ENCODE data around the gene LONRF2. TPM values are rescaled to one million over a fixed set of nuclear protein-coding genes. Genes with fewer than 3 reads are reported as not detected.

LONRF2 gene
- total RNA-seq, 1 donor from 2014 or later: not detected

GRCh38 chr2:100301881-100302584 is 20.3 kb downstream of the LONRF2 start:
- H3K27me3 Mint-ChIP-seq (ENCODE audit: unreplicated experiment): no peaks in the 10 kb centered on the region
- H3K4me1 Mint-ChIP-seq (ENCODE audit: unreplicated experiment): no peaks in the 10 kb centered on the region
- no peaks in the 10 kb centered on the region for H3K9me3 Mint-ChIP-seq (ENCODE audit: unreplicated experiment)
- TF ChIP-seq CTCF (IDR thresholded peaks at IDR 0.05; ENCODE audit: unreplicated experiment): no peak
- H3K36me3 Mint-ChIP-seq (ENCODE audit: low read depth, unreplicated experiment): no peaks in the 10 kb centered on the region
- H3K27ac Mint-ChIP-seq (ENCODE audit: unreplicated experiment): no peak overlapping the region
- DNase-seq (ENCODE audit: low spot score): no peak
- H3K4me3 Mint-ChIP-seq (ENCODE audit: unreplicated experiment): no peak overlapping the region

GRCh38 chr2:100299548-100299947 is 22.8 kb downstream of the LONRF2 start:
- no peak for TF ChIP-seq CTCF (IDR thresholded peaks at IDR 0.05; ENCODE audit: unreplicated experiment)
- Mint-ChIP-seq H3K27ac (ENCODE audit: unreplicated experiment) (no peak overlapping the region), H3K36me3 (ENCODE audit: low read depth, unreplicated experiment) (no peaks in the 10 kb centered on the region), H3K9me3 (ENCODE audit: unreplicated experiment) (no peaks in the 10 kb centered on the region), H3K27me3 (ENCODE audit: unreplicated experiment) (no peaks in the 10 kb centered on the region), H3K4me1 (ENCODE audit: unreplicated experiment) (no peaks in the 10 kb centered on the region), H3K4me3 (ENCODE audit: unreplicated experiment) (no peak overlapping the region)
- no peak for DNase-seq (ENCODE audit: low spot score)

- TF ChIP-seq CTCF (IDR thresholded peaks at IDR 0.05; ENCODE audit: unreplicated experiment): no peak
- no peaks in the 10 kb centered on the region for H3K27me3 Mint-ChIP-seq (ENCODE audit: unreplicated experiment)
- no peak overlapping the region for H3K27ac Mint-ChIP-seq (ENCODE audit: unreplicated experiment)
- H3K36me3 Mint-ChIP-seq (ENCODE audit: low read depth, unreplicated experiment): no peaks in the 10 kb centered on the region
- no peak for DNase-seq (ENCODE audit: low spot score)
- no peaks in the 10 kb centered on the region for H3K9me3 Mint-ChIP-seq (ENCODE audit: unreplicated experiment)
- H3K4me1 Mint-ChIP-seq (ENCODE audit: unreplicated experiment): no peaks in the 10 kb centered on the region
- H3K4me3 Mint-ChIP-seq (ENCODE audit: unreplicated experiment): no peak overlapping the region
These were observed 24.8 kb downstream of the LONRF2 start for GRCh38 chr2:100297511-100297910.

GRCh38 chr2:100294162-100294497 is 28.2 kb downstream of the LONRF2 start:
- Mint-ChIP-seq H3K27ac (ENCODE audit: unreplicated experiment) (no peak overlapping the region), H3K4me1 (ENCODE audit: unreplicated experiment) (no peaks in the 10 kb centered on the region), H3K36me3 (ENCODE audit: low read depth, unreplicated experiment) (no peaks in the 10 kb centered on the region), H3K9me3 (ENCODE audit: unreplicated experiment) (no peaks in the 10 kb centered on the region), H3K27me3 (ENCODE audit: unreplicated experiment) (no peaks in the 10 kb centered on the region), H3K4me3 (ENCODE audit: unreplicated experiment) (no peak overlapping the region)
- DNase-seq (ENCODE audit: low spot score): no peak
- TF ChIP-seq CTCF (IDR thresholded peaks at IDR 0.05; ENCODE audit: unreplicated experiment): no peak

GRCh38 chr2:100293341-100294161 is 28.8 kb downstream of the LONRF2 start:
- Mint-ChIP-seq H3K27ac (ENCODE audit: unreplicated experiment) (no peak overlapping the region), H3K4me3 (ENCODE audit: unreplicated experiment) (no peak overlapping the region), H3K27me3 (ENCODE audit: unreplicated experiment) (no peaks in the 10 kb centered on the region), H3K36me3 (ENCODE audit: low read depth, unreplicated experiment) (no peaks in the 10 kb centered on the region), H3K9me3 (ENCODE audit: unreplicated experiment) (no peaks in the 10 kb centered on the region), H3K4me1 (ENCODE audit: unreplicated experiment) (no peaks in the 10 kb centered on the region)
- no peak for DNase-seq (ENCODE audit: low spot score)
- no peak for TF ChIP-seq CTCF (IDR thresholded peaks at IDR 0.05; ENCODE audit: unreplicated experiment)
